COLO829 (cell line): Measurements from ENCODE around the gene SKI.

Experiments used
- DNase-seq: peaks from one replicate; pipeline ENCODE4 v3.0.0; 2012; ENCODE audit warnings: low spot score

SKI gene

DNA sequence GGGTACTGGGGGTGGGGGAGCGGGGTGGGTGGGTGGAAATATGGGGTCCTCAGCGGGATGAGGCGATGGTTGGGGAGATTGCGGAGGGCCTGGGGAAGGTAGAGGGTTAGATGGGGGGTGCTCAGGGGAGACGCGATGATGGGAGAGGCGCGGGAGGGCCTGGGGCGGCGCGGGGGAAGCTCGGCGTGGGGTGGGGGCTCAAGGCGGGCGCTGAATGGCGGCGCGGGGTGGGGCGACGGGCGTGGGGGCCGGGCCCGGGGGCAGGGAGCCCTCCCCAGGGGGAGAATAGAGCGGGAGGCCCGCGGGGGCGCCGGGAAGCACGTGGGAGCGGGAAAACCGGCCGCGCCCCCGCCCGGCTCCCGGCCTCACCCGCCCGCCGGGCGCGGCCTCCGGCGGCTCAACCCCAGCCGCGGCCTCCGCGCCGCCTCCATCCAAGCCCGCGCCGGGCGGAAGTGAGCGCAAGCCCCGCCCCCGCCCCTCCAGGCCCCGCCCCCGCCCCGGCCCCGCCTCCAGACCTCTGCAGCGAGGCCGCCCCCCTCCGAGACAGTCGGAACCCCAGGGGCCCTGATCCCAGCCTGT lies 33.7 kb upstream of the SKI start, which contains the start of gene FAAP20:
Gene FAAP20 (minus strand): TSS at position 454 of the 579 bp plus-strand sequence. CDS start 23 bp downstream, at position 431.
- DNase-seq = peak; percentile 46

DNA sequence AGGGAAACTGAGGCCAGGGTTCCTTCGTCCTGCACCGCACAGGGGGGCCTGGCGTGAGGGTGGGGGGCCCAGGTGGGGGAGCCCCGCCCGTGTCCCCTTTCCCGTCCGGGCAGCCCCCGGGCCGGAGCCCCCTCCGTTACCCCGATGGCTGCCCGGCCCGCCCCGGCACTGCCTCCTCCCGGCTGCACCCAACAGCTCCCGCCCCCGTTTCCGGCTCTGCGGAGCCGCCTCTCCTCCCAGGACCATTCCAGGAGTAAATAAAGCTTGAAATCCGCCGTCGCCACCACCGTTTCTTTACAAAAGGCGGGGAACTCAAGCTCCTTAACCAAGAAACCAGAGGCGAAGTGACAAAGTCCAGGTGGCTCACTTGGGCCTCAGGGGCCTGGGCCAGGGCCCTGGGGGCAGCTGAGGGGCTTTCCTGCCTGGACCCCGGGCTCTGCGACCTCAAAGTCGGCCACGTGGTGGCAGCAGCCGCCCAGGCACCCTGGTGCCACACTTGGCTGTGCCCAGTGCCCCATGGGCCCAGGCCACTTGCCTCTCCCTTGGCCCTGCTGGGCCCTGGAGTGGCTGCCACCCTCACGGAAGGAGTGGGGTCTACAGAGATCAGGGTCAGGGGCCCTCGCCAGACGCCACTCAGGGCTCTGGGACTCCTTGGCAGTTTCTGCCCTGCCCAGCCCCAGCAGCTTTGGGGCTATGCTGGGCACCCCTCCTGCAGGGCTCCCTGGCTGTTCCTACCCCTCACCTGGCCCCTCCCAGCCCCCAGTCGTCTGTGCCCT lies 33.0 kb upstream of the SKI start:
- DNase-seq = peak; percentile 78

DNA sequence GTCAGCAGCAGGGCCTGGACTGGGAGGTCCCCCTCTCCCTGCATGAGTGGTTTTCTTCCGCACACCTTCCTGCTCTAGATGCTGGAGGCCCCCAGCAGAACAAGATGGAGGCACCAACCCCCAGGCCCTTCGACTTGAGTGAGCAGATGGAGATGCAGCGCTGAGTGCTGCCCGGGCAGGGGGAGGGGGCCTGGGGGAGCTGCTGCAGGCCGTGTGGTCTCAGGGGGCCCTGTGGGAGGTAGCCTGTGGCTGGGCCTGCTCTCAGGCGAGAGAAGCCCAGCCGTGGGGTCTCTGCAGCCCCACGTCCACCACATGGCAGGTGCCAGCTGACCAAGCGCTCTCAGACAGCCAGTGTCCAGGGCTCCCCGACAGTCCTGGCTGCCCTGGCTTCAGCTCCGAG lies 32.3 kb upstream of the SKI start:
- DNase-seq = no peak

DNA sequence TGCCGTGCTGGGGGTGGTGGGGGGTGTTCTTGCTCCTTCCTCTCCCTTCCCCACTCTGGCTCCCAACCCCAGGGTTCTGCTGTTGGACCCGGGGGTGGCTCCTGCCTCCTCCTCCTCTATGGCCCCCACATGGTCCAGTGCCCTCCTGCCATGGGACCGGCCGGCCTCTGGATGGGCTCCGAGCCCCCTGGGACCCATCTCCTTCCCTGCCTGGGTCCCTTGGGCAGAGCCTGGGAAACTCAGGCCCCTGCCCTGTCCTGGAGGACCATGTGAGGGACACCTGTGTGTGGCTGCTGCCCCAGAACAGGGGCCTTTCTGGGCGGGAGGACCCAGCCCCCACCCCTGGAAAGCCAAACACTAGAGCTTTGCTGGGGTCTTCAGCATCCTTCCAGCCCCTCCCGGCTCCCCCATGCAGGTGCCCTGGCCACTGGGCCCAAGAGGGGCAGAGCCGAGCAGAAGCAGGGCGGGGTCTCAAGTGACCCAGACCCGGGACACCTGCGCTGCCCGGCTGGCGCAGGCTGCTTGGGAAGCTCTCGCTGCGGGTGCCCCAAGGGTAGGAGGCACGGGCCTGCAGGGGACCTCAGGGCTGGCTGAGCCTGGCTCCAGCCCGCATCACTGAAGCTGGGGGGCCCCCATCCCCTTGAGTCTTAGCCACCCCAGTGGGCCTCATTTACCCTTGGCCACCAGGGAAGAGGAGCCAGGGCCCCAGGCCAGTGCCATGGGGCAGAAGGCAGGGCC lies 31.0 kb upstream of the SKI start:
- DNase-seq = no peak

DNA sequence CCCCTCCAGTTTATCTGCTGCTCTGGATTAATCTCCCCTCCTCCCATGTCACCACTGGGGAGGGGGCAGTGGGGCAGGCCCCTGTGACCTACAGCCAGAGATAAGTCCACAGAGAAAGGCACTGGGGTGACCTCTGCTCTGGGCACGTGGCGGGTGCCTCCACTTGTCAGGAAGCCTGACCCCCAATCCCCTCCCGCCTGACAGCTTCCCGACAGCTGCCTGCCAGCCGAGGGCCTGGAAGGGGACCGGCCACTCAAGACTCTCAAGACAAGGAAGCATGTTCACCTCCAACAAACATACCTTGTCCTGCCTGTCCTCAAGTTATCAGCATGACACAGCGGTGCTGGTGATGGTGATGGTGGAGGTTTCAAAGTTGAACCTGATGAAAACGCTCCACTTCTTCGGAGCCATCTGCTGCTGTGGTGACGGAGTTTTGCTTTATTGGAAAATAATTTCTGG lies 30.4 kb upstream of the SKI start:
- no peak for DNase-seq

DNA sequence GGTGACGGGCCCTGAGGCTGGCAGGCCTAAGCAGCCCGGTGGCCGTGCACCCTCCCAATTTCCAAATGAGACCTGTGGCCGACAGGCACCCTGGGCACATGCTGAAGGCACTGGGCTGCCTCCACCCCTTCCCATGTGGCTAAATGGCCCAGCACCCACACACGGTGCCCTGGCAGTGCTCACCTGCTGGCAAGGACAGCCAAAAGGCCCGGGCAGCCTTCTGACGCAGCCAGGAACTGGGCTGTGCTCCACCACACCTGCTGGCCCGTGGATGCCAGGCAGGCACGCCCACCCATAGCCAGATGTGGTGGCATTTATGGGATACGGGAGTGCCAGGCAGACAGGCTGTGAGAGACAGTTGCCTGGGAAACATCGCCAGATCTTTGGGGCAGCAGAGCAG lies 29.5 kb upstream of the SKI start:
- DNase-seq = no peak

DNA sequence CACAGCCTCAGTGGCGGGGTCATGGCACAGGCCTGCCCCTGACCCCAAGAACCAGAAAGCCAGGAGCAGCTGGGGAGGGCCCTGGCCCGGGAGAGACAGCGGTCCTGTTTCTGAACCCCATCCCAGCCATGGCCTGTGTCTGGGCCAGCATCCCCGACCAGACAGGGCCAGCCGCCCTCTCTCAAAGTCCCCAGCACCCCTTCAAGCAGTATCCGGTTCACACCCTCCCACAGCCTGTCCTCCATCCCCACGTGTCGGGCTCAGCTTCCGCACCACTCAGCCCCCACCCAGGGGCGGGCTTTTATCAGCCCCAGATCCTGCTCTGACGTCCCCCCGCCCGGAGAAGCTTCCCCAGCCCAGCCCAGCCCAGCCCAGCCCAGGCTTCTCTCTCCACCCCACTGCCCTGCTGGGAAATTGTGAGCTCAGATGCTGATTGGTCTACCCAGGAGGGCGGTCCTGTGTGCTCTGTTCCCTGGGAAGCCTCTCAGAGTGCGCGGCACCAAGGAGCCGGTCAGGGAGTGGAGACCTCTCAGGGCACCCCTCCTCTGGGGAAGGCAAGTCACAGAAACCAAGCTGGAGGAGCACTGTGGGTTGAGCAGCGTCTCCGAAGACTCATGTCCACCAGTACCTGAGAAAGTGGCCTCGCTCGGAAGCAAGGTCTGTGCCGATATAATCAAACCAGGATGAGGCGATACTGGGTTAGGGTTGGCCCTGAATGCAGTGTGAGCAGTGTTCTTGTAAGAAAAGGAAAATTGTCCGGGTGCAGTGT lies 28.9 kb upstream of the SKI start:
- peak; percentile 81 for DNase-seq

DNA sequence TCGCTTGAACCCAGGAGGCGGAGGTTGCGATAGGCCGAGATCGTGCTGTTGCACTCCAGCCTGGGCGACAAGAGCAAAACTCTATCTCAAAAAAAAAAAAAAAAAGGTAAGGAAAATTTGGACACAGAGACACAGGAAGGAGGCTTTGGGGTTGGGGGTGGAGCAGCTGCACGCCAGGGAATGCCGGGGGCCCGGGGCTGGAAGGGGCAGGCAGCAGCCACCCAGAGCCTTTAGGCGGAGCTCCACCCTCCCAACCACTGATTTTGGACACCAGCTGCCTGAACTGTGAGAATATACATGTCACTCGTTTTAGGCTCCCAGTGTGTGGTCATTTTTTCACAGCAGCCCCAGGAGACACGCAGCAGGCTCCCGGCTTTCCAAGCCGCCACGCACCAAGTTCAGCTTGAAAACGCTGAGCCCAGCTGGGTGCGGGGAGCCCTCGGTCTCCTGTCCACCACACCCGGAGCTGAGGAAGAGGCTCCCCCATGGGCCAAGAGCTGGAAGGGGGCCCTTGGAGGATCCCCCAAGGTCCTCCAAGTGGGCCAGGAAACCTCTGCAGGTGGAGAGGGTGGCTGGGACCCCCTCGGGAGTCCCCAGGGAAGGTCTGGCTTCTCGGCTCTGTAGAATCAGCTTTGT lies 27.7 kb upstream of the SKI start:
- DNase-seq = no peak

DNA sequence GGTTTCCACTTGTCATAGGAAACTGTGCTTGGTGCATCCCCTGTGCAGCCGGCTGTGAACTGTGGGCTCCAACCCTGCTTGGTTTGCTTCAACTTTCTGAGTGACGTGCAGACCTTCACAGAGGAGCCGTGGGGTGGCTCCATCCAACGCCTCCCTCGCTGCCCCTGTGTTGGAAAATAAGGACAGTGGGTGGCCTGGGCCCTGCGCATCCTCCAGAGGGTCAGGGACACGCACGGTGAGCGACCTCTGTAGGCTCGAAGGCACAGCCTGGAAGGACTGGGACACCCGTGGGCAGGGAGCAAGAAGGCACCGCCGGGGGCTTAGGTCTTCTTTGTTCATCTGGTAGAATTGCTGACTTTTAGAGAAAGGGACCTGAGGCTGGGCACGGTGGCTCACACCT lies 27.1 kb upstream of the SKI start:
- no peak for DNase-seq

DNA sequence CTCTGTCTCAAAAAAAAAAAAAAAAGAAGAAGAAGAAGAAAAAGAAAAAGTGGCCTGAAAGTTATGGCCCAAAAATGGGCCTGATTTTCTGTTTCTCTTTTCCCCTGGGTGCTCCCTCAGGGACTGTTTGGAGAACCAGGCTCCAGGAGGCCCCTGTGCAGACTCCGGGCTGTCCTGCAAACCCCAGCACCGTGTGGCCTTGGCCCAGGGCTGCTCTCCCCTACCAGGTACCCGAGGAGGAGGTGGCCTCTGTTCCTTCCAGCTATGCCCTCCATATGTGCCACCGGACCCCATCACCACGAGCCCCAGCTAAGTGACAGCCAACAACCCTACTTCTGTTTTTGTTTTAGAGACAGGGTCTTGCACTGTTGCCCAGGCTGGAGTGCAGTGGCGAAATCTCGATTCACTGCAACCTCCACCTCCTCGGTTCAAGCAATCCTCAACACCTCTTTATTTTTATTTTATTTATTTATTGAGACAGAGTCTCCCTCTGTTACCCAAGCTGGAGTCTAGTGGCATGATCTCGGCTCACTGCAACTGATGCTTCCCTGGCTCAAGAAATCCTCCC lies 26.0 kb upstream of the SKI start:
- DNase-seq = no peak

DNA sequence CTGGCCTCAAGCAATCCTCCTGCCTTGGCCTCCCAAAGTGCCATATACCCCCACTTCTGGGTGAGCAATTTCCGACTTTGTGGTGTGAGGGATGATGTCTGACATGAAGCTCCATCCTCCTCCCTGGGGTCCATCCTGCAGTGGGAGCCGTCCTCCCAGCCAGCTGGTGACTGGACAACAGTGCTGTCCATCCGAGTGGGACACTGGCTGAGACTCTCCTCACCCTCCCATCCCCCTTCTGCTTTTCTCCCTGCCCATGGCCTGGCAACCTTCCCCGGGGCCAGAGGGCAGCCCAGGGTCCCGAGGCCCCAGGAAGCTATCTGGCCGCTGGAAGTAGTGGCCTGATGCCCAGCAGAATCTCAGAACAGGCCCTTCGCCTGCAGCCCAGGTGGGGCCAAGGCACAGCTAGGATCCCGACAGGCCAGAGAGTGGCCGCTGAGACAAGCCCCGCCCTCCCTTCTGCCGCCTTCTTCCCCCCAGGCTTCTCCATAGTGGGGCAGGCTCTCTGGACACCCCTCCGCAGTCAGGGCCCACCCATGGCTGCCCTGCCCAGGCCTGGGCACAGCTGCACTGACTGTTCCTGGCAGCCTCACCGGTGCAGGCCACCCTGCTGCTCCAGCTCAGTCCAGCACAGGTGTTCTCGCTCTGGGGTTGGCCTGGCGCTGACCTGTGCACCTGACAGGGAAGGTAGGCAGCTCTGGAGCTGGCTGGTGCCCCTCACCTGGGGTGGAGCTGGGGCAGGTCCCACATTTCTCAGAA lies 25.1 kb upstream of the SKI start:
- DNase-seq = no peak

DNA sequence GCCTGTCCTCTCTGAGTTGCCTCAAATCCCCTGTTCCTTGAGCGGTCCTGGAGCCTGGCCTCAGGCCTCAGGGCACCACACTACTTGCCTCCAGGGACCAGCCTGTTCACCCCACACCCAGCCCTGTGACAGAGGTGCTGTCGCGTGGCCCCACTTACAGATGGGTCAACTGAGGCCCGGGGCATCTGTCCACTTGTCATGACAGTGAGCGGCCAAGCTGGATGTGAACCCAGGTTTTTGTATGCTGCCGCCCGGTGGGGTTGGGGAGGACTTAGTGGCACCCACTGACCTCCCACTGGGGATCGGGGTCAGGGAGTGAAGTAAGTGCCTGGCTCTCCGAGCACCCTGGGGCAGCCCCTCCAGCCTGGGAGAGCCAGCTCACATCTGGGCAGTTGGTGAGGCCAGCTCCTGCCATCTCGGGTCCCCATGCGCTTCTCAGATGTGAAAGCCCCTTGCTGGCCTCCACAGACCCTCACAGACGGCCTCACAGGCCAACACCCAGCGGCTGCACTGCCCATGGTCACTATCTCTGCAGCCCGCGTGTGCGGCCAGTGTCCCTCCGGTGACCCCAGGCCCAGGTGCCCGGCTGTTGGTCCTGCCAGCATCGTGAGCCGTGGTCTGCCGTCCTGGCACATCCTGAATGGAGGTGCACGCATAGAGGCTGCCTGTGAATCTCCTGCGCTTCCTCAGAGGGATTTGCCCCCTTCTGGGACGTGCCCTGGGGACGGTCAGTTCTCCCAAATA lies 24.3 kb upstream of the SKI start:
- DNase-seq = no peak

DNA sequence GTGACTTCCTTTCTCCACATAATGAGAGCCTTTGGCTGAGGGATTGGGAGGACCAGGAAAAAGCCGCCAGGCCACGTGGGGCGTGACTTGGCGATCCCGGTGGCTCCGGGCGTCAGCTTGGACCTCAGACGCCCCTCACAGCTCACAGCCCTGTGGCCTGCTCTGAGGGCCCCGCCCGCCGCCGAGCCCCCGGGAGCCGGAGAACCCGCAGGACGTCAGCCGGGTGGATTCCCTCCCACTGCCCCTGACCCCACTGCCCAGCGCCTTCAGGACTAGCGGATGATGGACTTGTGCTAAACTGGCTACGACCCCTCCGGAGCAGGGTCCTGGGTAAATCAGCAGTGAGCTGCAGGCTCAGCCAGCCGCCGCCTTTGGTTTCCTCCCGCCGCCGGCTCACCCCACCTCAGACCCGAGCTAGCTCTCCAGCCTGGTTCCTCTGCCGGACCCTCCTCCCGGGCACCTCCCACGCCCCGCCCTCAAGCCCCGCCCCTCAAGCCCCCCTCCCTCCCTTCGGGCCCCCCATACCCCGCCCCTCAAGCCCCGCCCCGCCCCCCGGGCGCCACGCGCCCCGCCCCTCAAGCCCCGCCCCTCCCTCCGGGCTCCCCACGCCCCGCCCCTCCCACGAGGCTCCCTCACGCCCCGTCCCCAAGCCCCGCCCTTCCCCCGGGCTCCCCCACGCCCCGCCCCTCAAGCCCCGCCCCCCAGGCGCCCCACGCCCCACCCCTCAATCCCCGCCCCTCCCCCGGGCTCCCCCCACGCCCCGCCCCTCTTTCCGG lies 23.5 kb upstream of the SKI start:
- DNase-seq = no peak

DNA sequence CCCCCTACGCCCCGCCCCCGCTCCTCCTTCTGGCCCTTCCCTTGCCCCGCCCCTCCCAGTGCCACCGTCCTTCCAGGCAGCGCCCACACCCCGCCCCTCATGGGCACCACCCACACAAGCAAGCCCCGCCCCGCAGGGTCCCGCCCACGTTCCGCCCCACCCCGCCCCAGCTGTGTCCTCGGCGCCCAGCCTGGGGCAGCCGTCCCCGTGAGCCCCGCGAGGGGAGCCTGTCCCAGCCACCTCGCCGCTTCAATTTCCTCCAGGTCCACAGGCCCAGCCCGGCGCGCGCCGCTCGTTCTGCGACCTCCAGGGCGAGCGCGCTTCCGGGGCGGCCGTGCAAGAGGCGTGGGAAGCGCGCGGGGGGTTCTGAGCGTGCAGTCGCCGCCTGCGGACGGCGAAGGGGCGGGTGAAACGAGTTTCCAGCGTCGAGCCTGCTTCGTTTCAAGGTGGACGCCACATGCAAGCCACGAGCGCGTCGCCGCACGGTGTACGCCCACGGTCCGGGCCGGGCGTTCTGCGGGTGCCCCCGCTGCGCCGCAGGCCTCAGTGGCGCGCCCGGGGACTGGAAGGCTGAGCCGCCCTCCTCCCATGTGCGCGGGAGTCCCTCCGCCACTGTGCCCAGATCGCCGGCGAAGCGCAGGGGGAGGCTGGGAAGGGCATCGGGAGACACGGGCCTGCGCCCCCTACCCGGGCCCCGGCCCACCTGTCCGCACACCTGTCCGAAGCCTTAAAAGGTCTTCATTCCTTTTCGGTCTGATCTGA lies 22.7 kb upstream of the SKI start:
- peak; percentile 92 for DNase-seq

DNA sequence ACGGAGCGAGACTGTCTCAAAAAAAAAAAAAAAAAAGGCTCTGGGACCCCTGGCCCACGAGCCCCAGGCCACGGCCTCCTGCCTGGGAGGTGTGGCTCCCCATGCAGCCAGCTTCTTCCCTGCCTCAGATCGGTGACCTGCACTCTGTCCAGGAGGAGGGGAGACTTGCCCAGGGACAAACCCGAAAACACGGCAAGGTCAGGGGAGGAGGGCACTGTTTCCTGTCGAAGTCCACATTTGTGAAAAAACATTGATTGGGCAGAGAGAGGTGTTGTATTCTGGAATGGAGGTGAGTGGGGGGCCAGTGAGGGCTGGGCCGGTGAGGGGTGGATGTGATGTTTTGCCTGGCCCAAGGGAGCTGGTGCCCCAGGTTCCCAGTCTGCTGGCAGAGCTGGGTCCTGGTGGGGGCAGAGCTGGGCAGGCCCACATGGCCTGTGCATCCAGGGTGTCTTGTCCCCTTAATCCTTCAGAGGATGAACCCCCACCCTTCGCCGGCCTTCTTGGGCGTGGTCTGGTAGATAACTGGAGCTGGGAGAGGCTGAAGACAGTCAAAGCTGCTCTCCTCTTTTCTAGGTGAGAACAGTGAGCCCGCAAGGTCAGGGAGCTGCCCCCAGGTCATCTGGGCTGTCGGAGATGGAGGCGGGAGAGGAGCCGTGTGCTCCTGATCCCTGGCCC lies 21.2 kb upstream of the SKI start:
- no peak for DNase-seq

DNA sequence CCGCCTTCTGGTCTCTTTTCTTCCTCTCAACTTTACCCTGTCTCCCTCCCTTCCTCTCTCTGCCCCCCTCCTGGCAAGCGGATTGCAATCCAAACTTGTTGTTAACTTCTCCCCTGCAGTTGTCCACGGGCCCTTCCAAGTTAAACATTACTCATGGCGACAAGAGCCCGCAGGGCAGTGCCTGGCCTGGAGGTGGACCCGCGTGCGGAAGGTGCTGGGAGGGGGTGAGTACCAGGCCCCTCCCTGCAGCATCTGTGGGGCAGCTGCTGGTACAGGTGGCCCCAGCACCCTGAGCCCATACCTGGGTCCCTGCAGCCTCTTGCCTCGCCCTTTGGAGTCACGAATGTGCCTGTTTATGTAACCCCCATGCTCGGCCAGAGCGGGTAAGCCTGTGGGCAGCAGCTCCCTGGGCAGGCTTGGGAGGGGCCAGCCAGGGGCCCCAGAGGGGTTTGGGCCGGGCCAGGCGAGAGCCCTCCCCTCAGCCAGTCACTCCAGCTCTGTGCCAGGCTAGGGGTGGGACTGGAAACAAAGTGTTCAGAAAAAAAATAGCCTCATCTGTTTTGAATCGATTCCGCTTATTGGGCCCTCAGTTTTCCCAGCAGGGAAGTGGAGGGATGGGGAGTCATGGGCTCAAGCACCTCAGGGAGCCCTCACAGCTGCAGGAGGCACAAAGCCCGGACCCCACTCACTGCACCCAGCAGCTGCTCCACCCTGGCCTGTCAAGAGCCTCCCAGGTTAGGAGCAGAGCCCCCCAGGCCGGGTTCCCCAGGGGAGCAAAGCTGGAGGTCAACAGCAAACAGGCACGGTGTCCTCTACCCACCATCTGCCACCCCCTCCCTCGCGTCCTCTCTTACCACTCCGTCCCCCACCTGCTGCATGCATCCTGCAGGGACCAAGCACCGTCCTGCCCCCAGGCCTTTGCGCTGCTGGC lies 19.5 kb upstream of the SKI start:
- no peak for DNase-seq
